IMR-90 (cell line): ENCODE measurements around the gene TRAPPC8.

Experiments used
- CEBPB ChIP-seq: IDR thresholded peaks from 2 replicates; pipeline ENCODE4 v1.6.1; 2012; ENCODE audit warnings: low read depth, low read length, improper control_type of control experiment
- FOS ChIP-seq: fragments of 150-350 bp; IDR thresholded peaks from 2 replicates; pipeline ENCODE4 v1.6.1; 2016; ENCODE audit warnings: low read depth, low read length
- MAFK ChIP-seq: IDR thresholded peaks from 2 replicates; pipeline ENCODE4 v1.6.1; 2012; ENCODE audit warnings: low read depth, low read length, improper control_type of control experiment
- MAZ ChIP-seq: IDR thresholded peaks from 2 replicates; pipeline ENCODE4 v1.6.1; 2012; ENCODE audit warnings: low read depth, mild to moderate bottlenecking, low read length, improper control_type of control experiment, moderate library complexity, borderline replicate concordance
- MXI1 ChIP-seq: IDR thresholded peaks from 2 replicates; pipeline ENCODE4 v1.6.1; 2012; ENCODE audit warnings: low read depth, mild to moderate bottlenecking, low read length, moderate library complexity, borderline replicate concordance
- NFE2L2 ChIP-seq: fragments of 150-350 bp; IDR thresholded peaks from 2 replicates; pipeline ENCODE4 v1.6.1; 2016; ENCODE audit warnings: low read depth, mild to moderate bottlenecking, low read length
- POLR2A ChIP-seq: IDR thresholded peaks from 2 replicates; pipeline ENCODE4 v1.6.1; 2012; ENCODE audit warnings: mild to moderate bottlenecking, low read depth, low read length
- RFX5 ChIP-seq: IDR thresholded peaks from 2 replicates; pipeline ENCODE4 v1.8.0; 2012; ENCODE audit warnings: low read depth, mild to moderate bottlenecking, low read length, moderate library complexity
- TF ChIP-seq, protein P1 (sequence below): conservative IDR thresholded peaks from 2 replicates; pipeline ENCODE4 v1.5.1; 2012; ENCODE audit warnings: mild to moderate bottlenecking, low read depth, low read length, improper control_type of control experiment

- TF ChIP-seq, protein P1, sequence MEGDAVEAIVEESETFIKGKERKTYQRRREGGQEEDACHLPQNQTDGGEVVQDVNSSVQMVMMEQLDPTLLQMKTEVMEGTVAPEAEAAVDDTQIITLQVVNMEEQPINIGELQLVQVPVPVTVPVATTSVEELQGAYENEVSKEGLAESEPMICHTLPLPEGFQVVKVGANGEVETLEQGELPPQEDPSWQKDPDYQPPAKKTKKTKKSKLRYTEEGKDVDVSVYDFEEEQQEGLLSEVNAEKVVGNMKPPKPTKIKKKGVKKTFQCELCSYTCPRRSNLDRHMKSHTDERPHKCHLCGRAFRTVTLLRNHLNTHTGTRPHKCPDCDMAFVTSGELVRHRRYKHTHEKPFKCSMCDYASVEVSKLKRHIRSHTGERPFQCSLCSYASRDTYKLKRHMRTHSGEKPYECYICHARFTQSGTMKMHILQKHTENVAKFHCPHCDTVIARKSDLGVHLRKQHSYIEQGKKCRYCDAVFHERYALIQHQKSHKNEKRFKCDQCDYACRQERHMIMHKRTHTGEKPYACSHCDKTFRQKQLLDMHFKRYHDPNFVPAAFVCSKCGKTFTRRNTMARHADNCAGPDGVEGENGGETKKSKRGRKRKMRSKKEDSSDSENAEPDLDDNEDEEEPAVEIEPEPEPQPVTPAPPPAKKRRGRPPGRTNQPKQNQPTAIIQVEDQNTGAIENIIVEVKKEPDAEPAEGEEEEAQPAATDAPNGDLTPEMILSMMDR, result no peak
- TF ChIP-seq CEBPB, result no peak
- TF ChIP-seq POLR2A, result no peak
- TF ChIP-seq RFX5, result no peak
- no peak for TF ChIP-seq NFE2L2
- TF ChIP-seq MXI1, result no peak
- no peak for TF ChIP-seq FOS
- TF ChIP-seq MAFK, result no peak
- TF ChIP-seq MAZ, result no peak
These were observed 41.0 kb upstream of the TRAPPC8 start for GRCh38 chr18:31983976-31984375.
